A673 (cell line): ENCODE measurements around the gene FLNC. TPM values are rescaled to one million over a fixed set of nuclear protein-coding genes. Genes with fewer than 3 reads are reported as not detected.

Source experiments
- BruUV-seq: library from RNA; stranded (reverse); fragments of 400-500 nt; replicated peaks from 2 replicates; lab custom pipeline; 2021; lab: Mats Ljungman, UMichigan
- CTCF ChIA-PET: fragments of 300-600 bp; sonication (Branson Sonifier 250); formaldehyde crosslinking; loops from one replicate; lab custom pipeline; 2022; ENCODE audit warnings: antibody characterized with exemption; lab: Charles Lee
- POLR2A ChIA-PET: fragments of 300-600 bp; sonication (Branson Sonifier 250); formaldehyde crosslinking; loops from one replicate; lab custom pipeline; 2022; ENCODE audit warnings: antibody characterized with exemption; ENCODE audit not compliant: low non-redundant PET; lab: Charles Lee
- DNase-seq: peaks from one replicate; pipeline ENCODE4 v3.0.0-alpha.2; 2015; ENCODE audit warnings: low spot score
- H3K27ac ChIP-seq: fragments of 200-600 bp; sonication (generic); 2 replicates; pipeline ENCODE4 v1.5.1; 2016; ENCODE audit warnings: mixed run types, low read depth, mild to moderate bottlenecking, mixed read lengths, antibody characterized with exemption, low read length; ENCODE audit not compliant: poor library complexity, severe bottlenecking
- H3K27me3 ChIP-seq: fragments of 200-600 bp; sonication (generic); replicated peaks from 2 replicates; pipeline ENCODE4 v1.6.1; 2017; ENCODE audit warnings: mixed run types, low read depth, mild to moderate bottlenecking, mixed read lengths, antibody characterized with exemption, low read length; ENCODE audit not compliant: insufficient read depth, poor library complexity
- H3K36me3 ChIP-seq: fragments of 200-600 bp; sonication (generic); 2 replicates; pipeline ENCODE4 v1.6.1; 2016; ENCODE audit warnings: mixed run types, mild to moderate bottlenecking, mixed read lengths, antibody characterized with exemption, low read length; ENCODE audit not compliant: insufficient read depth, poor library complexity, severe bottlenecking
- H3K4me1 ChIP-seq: fragments of 200-600 bp; sonication (generic); 2 replicates; pipeline ENCODE4 v1.6.1; 2017; ENCODE audit warnings: mixed run types, mild to moderate bottlenecking, mixed read lengths, antibody characterized with exemption, low read length; ENCODE audit not compliant: insufficient read depth, poor library complexity, severe bottlenecking
- H3K4me3 ChIP-seq: fragments of 200-600 bp; sonication (generic); 2 replicates; pipeline ENCODE4 v1.5.1; 2016; ENCODE audit warnings: low read depth, mixed run types, mild to moderate bottlenecking, mixed read lengths, low read length; ENCODE audit not compliant: poor library complexity, severe bottlenecking
- H3K9me3 ChIP-seq: fragments of 200-600 bp; sonication (generic); 2 replicates; pipeline ENCODE4 v1.6.1; 2016; ENCODE audit warnings: mixed run types, low read depth, mild to moderate bottlenecking, mixed read lengths, antibody characterized with exemption, low read length; ENCODE audit not compliant: poor library complexity, severe bottlenecking
- CTCF ChIP-seq: fragments of 300-800, 200-600 bp; sonication (generic); conservative IDR thresholded peaks from 2 replicates; pipeline ENCODE4 v1.5.1; 2017; ENCODE audit warnings: low read depth, mild to moderate bottlenecking, antibody characterized with exemption, low read length, moderate library complexity, mixed read lengths
- EZH2 ChIP-seq: fragments of 200-600 bp; sonication (generic); IDR thresholded peaks from 2 replicates; pipeline ENCODE4 v1.6.1; 2017; ENCODE audit warnings: borderline replicate concordance, low read depth, mild to moderate bottlenecking, mixed read lengths, antibody characterized with exemption, low read length; ENCODE audit not compliant: poor library complexity, severe bottlenecking
- intact Hi-C: fragments of 100-400 bp; cut with micrococcal nuclease; formaldehyde crosslinking; loops from one replicate; pipeline ENCODE4 v1.10.0; 2022; ENCODE audit not compliant: unreplicated experiment
- total RNA-seq: library from RNA; stranded (reverse); gene quantifications from 2 replicates; pipeline ENCODE4 v1.2.3, GENCODE V29; 2021

The FLNC gene
- total RNA-seq, 1 experiment from 2014 or later, result 6.5 TPM

- Histone ChIP-seq H3K27me3 (no peaks in the 10 kb centered on the region), H3K4me3 (no peak overlapping the region), H3K27ac (no peak overlapping the region), H3K4me1 (no peaks in the 10 kb centered on the region), H3K36me3 (no peaks in the 10 kb centered on the region), H3K9me3 (no peaks in the 10 kb centered on the region)
- no peak for TF ChIP-seq CTCF
- no peak for TF ChIP-seq EZH2
- BruUV-seq, result no TSS peak
- ChIA-PET CTCF (no interaction called here), POLR2A (no interaction called here)
- DNase-seq, result no peak
- intact Hi-C loops, result no loop called here
Measured at GRCh38 chr7:128845475-128845874, 15.3 kb downstream of the FLNC start.

- Histone ChIP-seq H3K4me1 (no peaks in the 10 kb centered on the region), H3K4me3 (no peak overlapping the region), H3K27ac (no peak overlapping the region), H3K36me3 (no peaks in the 10 kb centered on the region), H3K27me3 (no peaks in the 10 kb centered on the region), H3K9me3 (no peaks in the 10 kb centered on the region)
- no TSS peak for BruUV-seq
- DNase-seq, result no peak
- intact Hi-C loops, result no loop called here
- TF ChIP-seq EZH2 (no peak), CTCF (no peak)
- ChIA-PET POLR2A (no interaction called here), CTCF (no interaction called here)
Measured at GRCh38 chr7:128845987-128846386, 15.8 kb downstream of the FLNC start.

GRCh38 chr7:128846781-128847444 is 16.7 kb downstream of the FLNC start:
- Histone ChIP-seq H3K4me1 (no peaks in the 10 kb centered on the region), H3K27ac (no peak overlapping the region), H3K27me3 (no peaks in the 10 kb centered on the region), H3K36me3 (no peaks in the 10 kb centered on the region), H3K4me3 (no peak overlapping the region), H3K9me3 (no peaks in the 10 kb centered on the region)
- intact Hi-C loops, result no loop called here
- ChIA-PET POLR2A (no interaction called here), CTCF (no interaction called here)
- no peak for DNase-seq
- TF ChIP-seq EZH2 (no peak), CTCF (no peak)
- BruUV-seq, result no TSS peak
